Parathyroid adenoma (tissue), 2 donors: Measurements from ENCODE around the gene STX1B.

Experiments
- H2AFZ ChIP-seq: fragments of 300-600 bp; sonication (generic); one replicate; pipeline ENCODE4 v1.7.0; 2017; ENCODE audit warnings: antibody characterized with exemption, mild to moderate bottlenecking
- H3K27ac ChIP-seq: fragments of 300-600 bp; sonication (generic); one replicate; pipeline ENCODE4 v1.7.0; 2017
- H3K27me3 ChIP-seq: fragments of 300-600 bp; sonication (generic); one replicate; pipeline ENCODE4 v1.7.0; 2017; ENCODE audit warnings: low read length; ENCODE audit not compliant: control insufficient read depth, insufficient read depth
- H3K36me3 ChIP-seq: fragments of 300-600 bp; sonication (generic); one replicate; pipeline ENCODE4 v1.7.0; 2017; ENCODE audit warnings: low read length; ENCODE audit not compliant: control insufficient read depth, insufficient read depth
- H3K4me1 ChIP-seq: fragments of 300-600 bp; sonication (generic); one replicate; pipeline ENCODE4 v1.7.0; 2017; ENCODE audit warnings: control low read depth
- H3K4me2 ChIP-seq: fragments of 300-600 bp; sonication (generic); one replicate; pipeline ENCODE4 v1.7.0; 2017; ENCODE audit warnings: low read length
- H3K4me3 ChIP-seq: fragments of 300-600 bp; sonication (generic); one replicate; pipeline ENCODE4 v1.7.0; 2017; ENCODE audit warnings: low read depth, low read length
- H3K79me2 ChIP-seq: fragments of 300-600 bp; sonication (generic); one replicate; pipeline ENCODE4 v1.7.0; 2017; ENCODE audit warnings: control low read depth
- H3K9ac ChIP-seq: fragments of 300-600 bp; sonication (generic); one replicate; pipeline ENCODE4 v1.7.0; 2017; ENCODE audit warnings: mild to moderate bottlenecking
- H3K9me3 ChIP-seq: fragments of 300-600 bp; sonication (generic); one replicate; pipeline ENCODE4 v1.7.0; 2017; ENCODE audit warnings: low read length; ENCODE audit not compliant: control insufficient read depth
- CTCF ChIP-seq: fragments of 300-600 bp; sonication (generic); IDR thresholded peaks from one replicate; pipeline ENCODE4 v1.7.0; 2017; ENCODE audit warnings: antibody characterized with exemption, mild to moderate bottlenecking
- donor health status: primary hyperparathyroidism.

Gene STX1B

DNA sequence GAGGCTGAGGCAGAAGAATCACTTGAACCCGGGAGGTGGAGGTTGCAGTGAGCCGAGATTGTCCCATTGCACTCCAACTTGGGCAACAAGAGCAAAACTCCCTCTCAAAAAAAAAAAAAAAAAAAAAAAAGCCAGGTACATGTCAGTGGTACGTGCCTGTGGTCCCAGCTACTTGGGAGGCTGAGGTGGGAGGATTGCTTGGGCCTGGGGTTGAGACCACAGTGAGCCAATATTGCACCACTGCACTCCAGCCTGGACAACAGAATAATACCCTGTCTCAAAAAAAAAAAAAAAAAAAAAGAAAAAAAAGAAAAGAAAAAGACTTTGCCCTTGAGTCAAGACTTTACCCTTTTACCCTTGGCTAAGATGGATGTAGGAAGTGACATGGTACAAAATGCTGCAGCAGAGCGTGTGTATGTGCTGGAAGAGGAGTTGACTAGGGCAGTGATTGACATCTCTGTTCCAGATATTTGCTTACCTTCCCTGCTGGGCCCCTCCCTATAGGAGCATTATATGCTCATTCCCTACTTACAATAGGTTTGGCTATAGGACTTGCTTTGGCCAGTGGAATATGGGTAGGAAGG is 33.6 kb upstream of the STX1B start:
- no peak for TF ChIP-seq CTCF
- no peak overlapping the region for H3K4me3 ChIP-seq
- no peaks in the 10 kb centered on the region for H3K79me2 ChIP-seq
- no peaks in the 10 kb centered on the region for H3K4me1 ChIP-seq
- H3K36me3 ChIP-seq: no peaks in the 10 kb centered on the region
- H3K27me3 ChIP-seq: no peaks in the 10 kb centered on the region
- no peak overlapping the region for H3K9ac ChIP-seq
- H3K4me2 ChIP-seq: no peak overlapping the region
- no peaks in the 10 kb centered on the region for H3K9me3 ChIP-seq
- no peak overlapping the region for H2AFZ ChIP-seq
- no peak overlapping the region for H3K27ac ChIP-seq

GRCh38 chr16:31043352-31043751 is 32.9 kb upstream of the STX1B start:
- Histone ChIP-seq H3K79me2 (no peaks in the 10 kb centered on the region), H3K4me2 (no peak overlapping the region), H3K4me3 (no peak overlapping the region), H3K9me3 (no peaks in the 10 kb centered on the region), H3K27me3 (no peaks in the 10 kb centered on the region), H2AFZ (no peak overlapping the region), H3K36me3 (no peaks in the 10 kb centered on the region), H3K9ac (no peak overlapping the region), H3K4me1 (no peaks in the 10 kb centered on the region), H3K27ac (no peak overlapping the region)
- no peak for TF ChIP-seq CTCF

DNA sequence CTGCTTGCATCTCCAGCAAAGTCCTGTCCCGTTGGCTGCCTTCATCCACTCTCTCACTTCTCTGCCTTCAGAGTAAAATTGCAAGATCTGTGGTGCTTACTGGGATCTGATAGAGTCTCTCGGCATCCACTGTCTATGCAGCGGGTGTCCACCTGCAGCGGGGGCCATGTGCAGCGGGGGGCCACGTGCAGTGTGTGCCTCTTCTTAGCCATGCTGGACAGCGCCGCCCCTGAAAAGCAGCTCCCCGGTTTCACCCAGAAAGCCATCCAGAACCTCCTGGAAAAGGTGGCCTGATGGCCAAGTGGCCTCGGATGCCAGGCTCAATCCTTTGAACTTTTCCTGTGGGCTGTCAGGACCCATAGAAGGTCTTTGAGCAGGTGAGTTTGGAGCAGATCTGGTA is 32.4 kb upstream of the STX1B start:
- H3K36me3 ChIP-seq: no peaks in the 10 kb centered on the region

GRCh38 chr16:31038993-31039392 is 28.6 kb upstream of the STX1B start:
- Histone ChIP-seq H3K4me2 (no peak overlapping the region), H3K9me3 (no peaks in the 10 kb centered on the region), H3K79me2 (peaks cover 5% of the 10 kb centered on the region), H3K9ac (no peak overlapping the region), H3K4me3 (no peak overlapping the region), H2AFZ (no peak overlapping the region), H3K36me3 (no peaks in the 10 kb centered on the region), H3K27me3 (no peaks in the 10 kb centered on the region), H3K27ac (no peak overlapping the region), H3K4me1 (peaks cover 6% of the 10 kb centered on the region)
- TF ChIP-seq CTCF: no peak

More for the DNA sequence above, 32.4 kb upstream of the STX1B start:
- no peak overlapping the region for H3K27ac ChIP-seq
- H3K4me1 ChIP-seq: no peaks in the 10 kb centered on the region
- H3K27me3 ChIP-seq: no peaks in the 10 kb centered on the region
- no peak for TF ChIP-seq CTCF
- H3K9ac ChIP-seq: no peak overlapping the region
- H2AFZ ChIP-seq: no peak overlapping the region
- H3K4me3 ChIP-seq: no peak overlapping the region
- no peak overlapping the region for H3K4me2 ChIP-seq
- H3K9me3 ChIP-seq: no peaks in the 10 kb centered on the region
- H3K79me2 ChIP-seq: no peaks in the 10 kb centered on the region

DNA sequence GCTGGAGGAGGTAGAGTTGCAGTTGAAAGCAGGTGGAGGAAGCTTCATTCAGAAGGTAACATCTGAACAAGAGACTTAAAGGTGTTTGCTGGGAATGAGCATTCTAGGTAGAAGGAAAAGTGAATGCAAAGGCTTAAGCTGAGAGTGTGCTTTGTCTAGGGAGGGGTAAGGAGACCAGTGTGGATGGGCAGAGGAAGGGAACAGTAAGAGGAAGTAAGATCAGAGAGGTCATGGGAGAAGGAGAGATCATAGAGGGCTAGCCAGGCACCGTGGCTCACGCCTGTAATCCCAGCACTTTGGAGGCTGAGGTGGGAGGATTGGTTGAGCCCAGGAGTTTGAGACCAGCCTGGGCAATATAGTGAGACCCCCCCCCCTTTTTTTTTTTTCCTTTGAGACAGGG is 26.3 kb upstream of the STX1B start:
- H3K4me2 ChIP-seq: no peak overlapping the region
- H3K79me2 ChIP-seq: peaks cover 5% of the 10 kb centered on the region
- H3K36me3 ChIP-seq: no peaks in the 10 kb centered on the region

More for the DNA sequence above, 26.3 kb upstream of the STX1B start:
- TF ChIP-seq CTCF: no peak
- Histone ChIP-seq H3K9ac (no peak overlapping the region), H3K27ac (no peak overlapping the region), H3K27me3 (no peaks in the 10 kb centered on the region), H2AFZ (no peak overlapping the region), H3K4me3 (no peak overlapping the region), H3K4me1 (peaks cover 9% of the 10 kb centered on the region), H3K9me3 (no peaks in the 10 kb centered on the region)
